A673 (cell line): ENCODE measurements around the gene WASF2.

Experiments
- CTCF ChIP-seq: fragments of 300-800, 200-600 bp; sonication (generic); conservative IDR thresholded peaks from 2 replicates; pipeline ENCODE4 v1.5.1; 2017; ENCODE audit warnings: low read depth, mild to moderate bottlenecking, antibody characterized with exemption, low read length, moderate library complexity, mixed read lengths
- EZH2 ChIP-seq: fragments of 200-600 bp; sonication (generic); IDR thresholded peaks from 2 replicates; pipeline ENCODE4 v1.6.1; 2017; ENCODE audit warnings: borderline replicate concordance, low read depth, mild to moderate bottlenecking, mixed read lengths, antibody characterized with exemption, low read length; ENCODE audit not compliant: poor library complexity, severe bottlenecking

- TF ChIP-seq CTCF (no peak), EZH2 (no peak)
Observed at GRCh38 chr1:27358928-27359313, 131.0 kb downstream of the WASF2 start.
